OCI-LY7 (cell line): ENCODE measurements around the gene USP30. TPM values are rescaled to one million over a fixed set of nuclear protein-coding genes. Genes with fewer than 3 reads are reported as not detected.
A peak's percentile ranks its signal among the peaks of the same experiment; 100 is the strongest.

Experiments used
- Bru-seq: library from RNA; stranded (reverse); fragments of 400-500 nt; gene quantifications from one replicate; lab custom pipeline; 2021; lab: Mats Ljungman, UMichigan
- BruChase-seq, 2 experiments: library from RNA; stranded (reverse); fragments of 400-500 nt; gene quantifications; one replicate each; lab custom pipeline; 2021; lab: Mats Ljungman, UMichigan
- BruUV-seq: library from RNA; stranded (reverse); fragments of 400-500 nt; replicated peaks from 2 replicates; lab custom pipeline; 2021; lab: Mats Ljungman, UMichigan
- CTCF ChIA-PET: fragments of 300-600 bp; sonication (Branson Sonifier 250); formaldehyde crosslinking; loops from one replicate; lab custom pipeline; 2022; ENCODE audit warnings: antibody characterized with exemption; ENCODE audit not compliant: unreplicated experiment; lab: Charles Lee
- POLR2A ChIA-PET: fragments of 300-600 bp; sonication (Branson Sonifier 250); formaldehyde crosslinking; loops from one replicate; lab custom pipeline; 2022; ENCODE audit warnings: antibody characterized with exemption; lab: Charles Lee
- DNase-seq: peaks from one replicate; pipeline ENCODE4 v3.0.0-alpha.2; 2015; ENCODE audit warnings: low spot score
- H2AFZ ChIP-seq: fragments of 200-600 bp; sonication (generic), shearing (Covaris generic); 2 replicates; pipeline ENCODE4 v1.6.1; 2014; ENCODE audit warnings: mild to moderate bottlenecking, antibody characterized with exemption, low read length, moderate library complexity
- H3K27ac ChIP-seq: fragments of 200-600 bp; sonication (generic); 2 replicates; pipeline ENCODE4 v1.5.1; 2014; ENCODE audit warnings: mixed run types, low read depth, mild to moderate bottlenecking, moderate library complexity, low read length, inconsistent platforms; ENCODE audit not compliant: poor library complexity, severe bottlenecking
- H3K36me3 ChIP-seq: fragments of 200-600 bp; sonication (generic); 2 replicates; pipeline ENCODE4 v1.6.1; 2014; ENCODE audit warnings: mild to moderate bottlenecking, antibody characterized with exemption, low read length, moderate library complexity, mixed read lengths; ENCODE audit not compliant: insufficient read depth
- H3K4me1 ChIP-seq: fragments of 200-600 bp; sonication (generic); 2 replicates; pipeline ENCODE4 v1.5.1; 2014; ENCODE audit warnings: mild to moderate bottlenecking, low read length; ENCODE audit not compliant: insufficient read depth, poor library complexity, severe bottlenecking
- H3K4me2 ChIP-seq: fragments of 200-600 bp; sonication (generic); 2 replicates; pipeline ENCODE4 v1.6.1; 2014; ENCODE audit warnings: mild to moderate bottlenecking, low read length
- H3K4me3 ChIP-seq: fragments of 200-600 bp; sonication (generic); 2 replicates; pipeline ENCODE4 v1.5.1; 2014; ENCODE audit warnings: mild to moderate bottlenecking, low read depth, low read length; ENCODE audit not compliant: poor library complexity, severe bottlenecking
- H3K79me2 ChIP-seq: fragments of 200-600 bp; sonication (generic); 2 replicates; pipeline ENCODE4 v1.6.1; 2016; ENCODE audit warnings: low read depth, mild to moderate bottlenecking, low read length, moderate library complexity, mixed read lengths; ENCODE audit not compliant: insufficient read depth
- H3K9me2 ChIP-seq: fragments of 200-600 bp; sonication (generic); 2 replicates; pipeline ENCODE4 v1.6.1; 2016; ENCODE audit warnings: mild to moderate bottlenecking, low read length, mixed read lengths; ENCODE audit not compliant: insufficient read depth
- H3K9me3 ChIP-seq: fragments of 200-600 bp; sonication (generic); 2 replicates; pipeline ENCODE4 v1.6.1; 2014; ENCODE audit warnings: mild to moderate bottlenecking, mixed run types, low read length, mixed read lengths
- H4K20me1 ChIP-seq: fragments of 200-600 bp; sonication (generic); 2 replicates; pipeline ENCODE4 v1.6.1; 2014; ENCODE audit warnings: mild to moderate bottlenecking, antibody characterized with exemption, low read length, moderate library complexity, mixed read lengths; ENCODE audit not compliant: insufficient read depth
- CTCF ChIP-seq: fragments of 200-600 bp; sonication (generic); conservative IDR thresholded peaks from 2 replicates; pipeline ENCODE4 v1.5.1; 2014; ENCODE audit warnings: mild to moderate bottlenecking, antibody characterized with exemption, low read length, moderate library complexity, mixed read lengths
- EZH2phosphoT487 ChIP-seq: fragments of 200-600 bp; sonication (generic); IDR thresholded peaks from 2 replicates; pipeline ENCODE4 v1.6.1; 2018; ENCODE audit warnings: low read depth, borderline replicate concordance, mild to moderate bottlenecking, mixed run types, antibody characterized with exemption, low read length, moderate library complexity, mixed read lengths
- intact Hi-C: fragments of 100-400 bp; cut with micrococcal nuclease; formaldehyde crosslinking; loops from one replicate; pipeline ENCODE4 v1.10.0; 2022; ENCODE audit not compliant: unreplicated experiment
- long read RNA-seq: library from polyadenylated mRNA; stranded (forward); transcript quantifications from one replicate; pipeline ENCODE4 v2.0.0, GENCODE V29; 2022
- total RNA-seq, 2 experiments: library from RNA; depleted of rRNA in 1 of 2; stranded (reverse); fragments of >200 nt in 1 of 2; shearing (Covaris generic) in 1 of 2; gene quantifications; 2 replicates each; pipeline ENCODE4 v1.2.3, GENCODE V29; 2014 to 2022

Gene USP30
- total RNA-seq (2014; rRNA removed; shearing (Covaris generic)) (15.7 and 17.1 TPM in 2 replicates), total RNA-seq (2022) (36.2 and 38.6 TPM in 2 replicates), Bru-seq, nascent RNA (percentile 70 among the genes with signal in this experiment), BruChase-seq, experiment 1, labeled RNA remaining after a 6-hour chase (percentile 63 among the genes with signal in this experiment), BruChase-seq, experiment 2, labeled RNA remaining after a 2-hour chase (percentile 69 among the genes with signal in this experiment)
- long read RNA-seq, transcript USP30-201 (13 exons, 3,742 nt) = major isoform, 34 of 87 reads
- long read RNA-seq, partial matches to known transcripts = 10 of 87 reads
- long read RNA-seq, other reads (novel, unspliced or antisense) = 42 of 87 reads

- POLR2A ChIA-PET = interaction anchor here (1.0 to 1.7 kb wide), 3 partner anchors 9 to 39 kb away, joined by 4 to 9 read pairs (median 4); no protein-coding TSS in a partner anchor
- BruUV-seq = no TSS peak
- DNase-seq = peak; percentile 92
Measured at GRCh38 chr12:109052414-109053323, at the start of gene USP30. TSS of gene USP30 (plus strand) at chr12:109052576. CDS start at chr12:109052679, 103 bp downstream.

DNA sequence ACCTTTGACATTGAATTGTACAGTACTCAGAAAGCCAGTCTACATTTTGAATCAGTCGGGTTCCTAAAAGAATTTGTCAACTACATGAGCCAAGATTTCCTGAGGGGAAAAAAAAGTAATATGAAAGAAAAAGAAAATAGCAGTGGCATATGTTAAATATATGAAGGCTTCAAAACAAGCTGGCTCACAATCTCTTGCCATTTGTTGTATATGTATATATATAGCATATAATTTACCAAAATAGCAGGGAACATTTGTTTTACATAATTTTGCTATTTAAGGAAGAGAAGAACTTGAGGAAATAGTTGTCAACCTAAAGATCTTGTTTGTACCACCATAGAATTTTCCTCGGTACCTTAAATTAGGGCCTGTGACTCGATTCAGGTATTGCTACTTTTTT, 48.4 kb upstream of the USP30 start:
- H3K36me3 ChIP-seq = no peaks in the 10 kb centered on the region
- no peaks in the 10 kb centered on the region for H3K79me2 ChIP-seq
- no peaks in the 10 kb centered on the region for H3K9me3 ChIP-seq
- no peak overlapping the region for H3K4me3 ChIP-seq
- H3K9me2 ChIP-seq = no peaks in the 10 kb centered on the region
- BruUV-seq = no TSS peak
- H3K27ac ChIP-seq = no peak overlapping the region
- H2AFZ ChIP-seq = no peak overlapping the region
- no peak for DNase-seq
- POLR2A ChIA-PET = interaction anchor here (0.6 to 1.0 kb wide), 4 partner anchors 135 to 1324 kb away, joined by 3 to 4 read pairs (median 3); no protein-coding TSS in a partner anchor
- CTCF ChIA-PET = no interaction called here
- H3K4me2 ChIP-seq = no peak overlapping the region
- no peaks in the 10 kb centered on the region for H4K20me1 ChIP-seq
- TF ChIP-seq CTCF (no peak), EZH2phosphoT487 (no peak)
- intact Hi-C loops = no loop called here
- H3K4me1 ChIP-seq = no peaks in the 10 kb centered on the region

More at GRCh38 chr12:109052414-109053323, at the start of gene USP30:
- intact Hi-C loops = loop anchor here (1.0 kb wide), 2 partner anchors 10 to 41 kb away; partner anchors contain the start of gene ALKBH2
- peak within 1 kb of the TSS; percentile 85 for H3K27ac ChIP-seq
- peaks cover 44% of the 10 kb centered on the region for H3K79me2 ChIP-seq
- no peaks in the 10 kb centered on the region for H3K9me2 ChIP-seq
- peak within 1 kb of the TSS; percentile 99 for H3K4me2 ChIP-seq
- no peaks in the 10 kb centered on the region for H3K9me3 ChIP-seq
- peaks cover 42% of the 10 kb centered on the region for H3K4me1 ChIP-seq
- no peaks in the 10 kb centered on the region for H4K20me1 ChIP-seq
- no peak for TF ChIP-seq CTCF
- TF ChIP-seq EZH2phosphoT487 = no peak
- H3K4me3 ChIP-seq = peak within 1 kb of the TSS; percentile 81
- peaks cover 22% of the 10 kb centered on the region; the same call in 1 of the 2 replicates for H3K36me3 ChIP-seq
- CTCF ChIA-PET = no interaction called here
- peak within 1 kb of the TSS; percentile 65; the same call in 1 of the 2 replicates for H2AFZ ChIP-seq
